Skeletal muscle cell (primary cell): ENCODE results near the gene MCRIP2.

ENCODE experiments used
- DNase-seq: peaks from one replicate; pipeline ENCODE4 v3.0.0-alpha.2; 2010; ENCODE audit warnings: low read depth
- H3K4me3 ChIP-seq: 2 replicates; pipeline ENCODE4 v1.5.1; 2011; ENCODE audit warnings: low read depth, mild to moderate bottlenecking, control low read depth, low read length, moderate library complexity

Gene MCRIP2

GRCh38 chr16:615122-615521 lies 26.5 kb upstream of the MCRIP2 start:
- DNase-seq: no peak
- H3K4me3 ChIP-seq: no peak overlapping the region

DNA sequence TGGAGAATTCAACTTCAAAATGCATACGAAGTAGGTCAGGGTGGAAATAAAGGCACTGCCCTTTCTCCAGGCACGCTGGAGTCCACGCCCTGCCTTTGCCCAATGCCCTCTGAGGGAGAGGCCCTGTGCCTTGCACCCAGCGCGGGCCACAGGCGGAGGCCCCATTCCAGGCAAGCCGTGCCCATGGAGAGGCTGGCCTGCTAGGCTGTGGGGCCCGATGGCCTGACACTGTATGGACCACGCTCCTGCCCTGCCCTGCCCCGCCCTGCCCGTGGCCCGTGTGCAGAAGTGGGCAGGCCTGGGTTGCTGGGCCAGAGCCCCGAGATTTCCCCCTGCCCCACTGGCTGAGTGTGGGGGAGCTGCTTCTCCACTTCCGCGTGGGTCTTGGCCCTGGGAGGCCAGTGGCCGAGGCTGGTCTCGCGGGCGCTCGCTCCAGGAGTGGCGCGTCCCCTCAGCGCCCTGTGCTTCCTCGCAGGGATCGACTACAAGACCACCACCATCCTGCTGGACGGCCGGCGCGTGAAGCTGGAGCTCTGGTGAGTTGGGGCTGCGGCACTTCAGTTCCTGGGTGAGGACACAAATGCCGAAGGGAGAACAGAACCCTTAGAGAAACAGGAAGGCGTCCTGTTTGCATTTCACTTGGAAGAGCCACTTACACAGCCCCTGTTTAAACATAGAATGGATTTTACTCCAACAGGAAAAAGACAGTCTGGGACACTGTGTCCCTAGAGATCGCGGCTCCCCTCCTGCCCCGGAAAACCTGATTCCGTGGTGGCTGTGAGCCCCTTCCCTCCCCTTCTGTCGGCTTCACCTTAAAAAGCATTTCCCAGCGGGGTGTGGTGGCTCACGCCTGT lies 24.7 kb upstream of the MCRIP2 start:
- no peak overlapping the region for H3K4me3 ChIP-seq
- DNase-seq: no peak

DNA sequence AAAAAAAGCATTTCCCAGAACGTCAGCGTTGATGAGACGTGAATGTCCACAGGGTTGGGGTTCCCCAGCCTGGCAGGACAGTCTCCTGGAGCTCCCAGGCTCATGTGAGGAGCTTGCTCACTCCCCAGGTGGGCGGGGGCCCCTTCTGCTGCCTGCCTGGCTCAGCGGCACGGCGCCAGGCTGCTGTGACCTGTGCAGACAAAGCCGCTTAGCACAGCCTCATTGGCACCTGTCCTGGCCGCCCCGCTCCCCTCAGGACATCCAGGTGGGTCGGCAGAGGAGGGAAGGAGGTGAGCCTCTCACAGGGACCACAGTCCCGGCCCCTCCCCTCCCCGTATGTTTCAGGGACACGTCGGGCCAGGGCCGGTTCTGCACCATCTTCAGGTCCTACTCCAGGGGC lies 23.8 kb upstream of the MCRIP2 start:
- DNase-seq: no peak
- H3K4me3 ChIP-seq: no peak overlapping the region

- no peak overlapping the region for H3K4me3 ChIP-seq
- no peak for DNase-seq
Observed at GRCh38 chr16:619476-620100, 22.0 kb upstream of the MCRIP2 start.

DNA sequence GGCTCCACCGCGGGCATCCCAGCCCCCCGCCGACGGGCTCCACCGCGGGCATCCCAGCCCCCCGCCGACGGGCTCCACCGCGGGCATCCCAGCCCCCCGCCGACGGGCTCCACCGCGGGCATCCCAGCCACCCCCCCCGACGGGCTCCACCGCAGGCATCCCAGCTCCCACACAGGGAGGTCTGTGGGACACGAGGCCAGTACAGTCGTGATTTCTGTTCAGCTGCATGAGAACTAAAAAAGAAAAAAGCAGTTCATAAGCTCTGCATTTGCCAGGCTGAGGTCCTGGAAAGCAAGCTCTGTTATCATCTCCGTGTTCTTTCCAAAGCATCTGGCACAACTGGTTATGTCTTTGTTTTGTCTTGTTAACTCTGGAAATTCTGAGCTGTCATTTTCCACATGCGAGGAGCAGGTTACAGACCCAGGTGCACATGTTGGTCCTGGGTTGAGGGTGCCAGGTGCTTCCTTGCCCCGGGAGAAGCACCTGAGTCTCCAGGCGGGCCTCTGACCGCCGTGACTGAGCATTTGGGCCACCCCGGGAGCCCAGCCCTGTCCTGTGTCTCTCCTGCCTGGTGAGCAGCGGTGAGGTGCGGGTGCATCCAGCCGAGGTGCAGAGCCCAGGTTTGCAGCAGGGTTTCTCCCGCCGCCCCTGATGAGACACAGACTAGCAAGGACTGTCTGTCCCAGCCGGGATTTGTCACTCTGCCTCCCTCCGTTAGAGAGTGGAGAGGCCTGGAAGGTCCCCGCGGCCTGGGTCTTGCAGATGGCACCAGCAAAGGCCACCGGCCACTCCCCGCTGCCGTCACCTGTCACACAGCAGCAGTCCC lies 20.7 kb upstream of the MCRIP2 start:
- no peak overlapping the region for H3K4me3 ChIP-seq
- no peak for DNase-seq

GRCh38 chr16:621526-622105 lies 20.0 kb upstream of the MCRIP2 start:
- no peak for DNase-seq
- H3K4me3 ChIP-seq: no peak overlapping the region

DNA sequence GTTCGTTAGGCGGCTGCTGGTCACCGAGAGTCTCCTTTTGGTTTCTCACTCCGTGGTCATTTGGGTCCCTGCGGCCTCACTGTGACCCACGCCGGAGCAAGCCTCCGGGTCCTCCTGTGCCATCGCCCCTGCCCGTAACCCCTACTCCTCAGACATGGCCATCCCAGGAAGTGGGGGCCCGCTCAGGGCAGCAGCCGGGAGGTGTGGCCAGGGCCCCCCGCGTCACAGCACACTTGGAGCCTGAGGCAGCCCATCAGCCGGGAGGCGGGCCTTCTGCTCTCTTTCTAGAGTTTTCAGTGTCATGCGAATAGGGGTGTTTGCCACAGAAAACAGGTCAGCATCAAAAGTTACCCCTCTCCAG lies 18.7 kb upstream of the MCRIP2 start:
- DNase-seq: no peak
- no peak overlapping the region for H3K4me3 ChIP-seq

DNA sequence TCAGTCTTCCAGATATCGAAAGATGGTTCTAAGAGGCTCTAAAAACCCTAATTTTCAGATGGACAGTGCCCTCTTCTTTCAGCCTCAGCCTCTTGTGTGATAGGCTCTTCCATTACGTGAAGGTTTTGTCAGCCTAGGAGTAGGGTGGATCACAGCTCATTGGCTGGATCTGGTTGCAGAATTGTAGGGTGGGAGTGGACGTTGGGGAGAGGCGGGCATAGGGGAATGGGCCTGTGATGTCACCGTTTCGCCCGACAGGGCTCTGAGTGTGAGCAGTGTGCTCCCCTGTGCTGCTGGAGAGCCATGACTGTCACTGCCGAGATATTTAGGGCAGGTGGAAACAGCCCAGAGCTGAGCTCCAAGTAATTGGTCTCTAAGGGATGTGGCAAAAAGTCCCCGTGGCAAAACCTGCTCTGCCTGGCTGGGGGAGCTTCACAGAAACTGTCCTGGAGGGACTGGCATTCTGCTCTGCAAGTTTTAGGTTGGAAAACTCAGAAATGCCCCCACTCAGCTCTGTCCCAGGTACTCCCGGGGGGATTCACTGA lies 17.0 kb upstream of the MCRIP2 start:
- DNase-seq: no peak

DNA sequence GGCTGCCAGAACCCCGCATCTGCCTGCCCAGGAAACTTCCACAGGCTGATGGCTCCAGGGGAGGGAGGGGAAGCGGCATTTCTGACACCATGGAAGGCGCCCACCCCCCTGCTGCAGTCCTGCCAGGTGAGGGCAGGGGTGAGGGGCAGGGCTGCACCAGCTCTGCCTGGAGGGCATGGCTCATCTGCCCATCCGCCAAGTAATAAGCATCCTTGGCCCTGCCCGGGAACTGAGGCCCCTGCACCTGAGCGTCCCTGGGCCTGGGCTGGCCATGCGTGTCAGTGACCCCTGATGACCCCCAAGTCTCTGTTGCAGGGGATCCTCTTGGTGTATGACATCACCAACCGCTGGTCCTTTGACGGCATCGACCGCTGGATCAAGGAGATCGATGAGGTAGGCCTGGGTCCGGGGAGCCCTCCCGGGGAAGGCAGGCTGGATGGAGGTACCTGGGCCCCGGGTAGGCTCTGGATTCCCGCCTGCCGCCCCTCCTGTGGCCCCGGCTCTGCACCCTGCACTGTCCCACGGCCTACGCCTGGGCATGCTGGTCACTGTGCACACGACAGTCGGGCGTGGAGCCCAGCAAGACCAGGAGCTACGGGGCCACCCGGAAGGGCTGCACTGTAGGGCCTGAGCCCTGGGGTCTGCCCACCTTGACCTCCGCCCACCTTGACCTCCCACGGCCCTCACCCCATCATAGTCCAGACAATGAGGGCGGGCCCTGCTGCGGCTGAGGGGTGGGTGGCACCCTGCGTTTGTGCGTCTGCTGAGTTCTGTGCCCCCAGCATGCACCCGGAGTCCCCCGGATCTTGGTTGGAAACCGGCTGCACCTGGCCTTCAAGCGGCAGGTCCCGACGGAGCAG lies 16.3 kb upstream of the MCRIP2 start:
- no peak overlapping the region for H3K4me3 ChIP-seq
- no peak for DNase-seq

More for the DNA sequence above, 17.0 kb upstream of the MCRIP2 start:
- H3K4me3 ChIP-seq: no peak overlapping the region

DNA sequence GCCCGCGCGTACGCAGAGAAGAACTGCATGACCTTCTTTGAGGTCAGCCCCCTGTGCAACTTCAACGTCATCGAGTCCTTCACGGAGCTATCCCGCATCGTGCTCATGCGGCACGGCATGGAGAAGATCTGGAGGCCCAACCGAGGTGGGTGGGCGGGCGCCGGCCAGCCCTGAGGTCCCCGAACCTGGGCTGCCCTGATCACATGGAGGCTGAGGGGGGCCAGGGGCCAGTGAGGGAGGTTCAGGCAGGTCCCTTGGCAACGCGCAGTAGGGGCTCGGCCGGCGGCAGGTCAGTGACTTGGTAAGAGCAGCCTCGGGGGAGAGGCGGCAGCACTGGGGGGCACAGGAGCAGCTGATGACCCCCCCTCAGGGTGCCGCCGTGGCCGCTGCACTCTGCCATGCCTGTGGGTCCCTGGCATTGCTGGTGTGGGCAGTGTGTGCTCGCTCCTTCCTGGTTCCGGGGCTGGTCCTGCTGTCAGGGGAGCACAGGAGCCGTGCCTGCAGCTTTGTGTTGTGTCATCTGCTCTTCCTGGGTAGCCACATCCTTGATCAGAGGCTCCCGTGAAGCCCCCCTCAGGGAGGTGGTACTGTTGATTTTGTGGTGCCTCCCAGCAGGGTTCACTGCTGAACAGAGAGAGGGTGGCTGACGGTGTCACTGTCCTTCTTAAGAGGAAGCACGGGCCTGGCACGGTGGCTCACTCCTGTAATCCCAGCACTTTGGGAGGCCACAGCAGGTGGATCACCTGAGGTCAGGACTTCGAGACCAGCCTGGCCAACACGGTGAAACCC lies 15.5 kb upstream of the MCRIP2 start:
- no peak overlapping the region for H3K4me3 ChIP-seq
- no peak for DNase-seq

GRCh38 chr16:626787-627453 lies 14.7 kb upstream of the MCRIP2 start:
- peak; percentile 85 for DNase-seq
- H3K4me3 ChIP-seq: no peak overlapping the region

- H3K4me3 ChIP-seq: no peak overlapping the region
- no peak for DNase-seq
Observed at GRCh38 chr16:627454-628239, 14.0 kb upstream of the MCRIP2 start.

DNA sequence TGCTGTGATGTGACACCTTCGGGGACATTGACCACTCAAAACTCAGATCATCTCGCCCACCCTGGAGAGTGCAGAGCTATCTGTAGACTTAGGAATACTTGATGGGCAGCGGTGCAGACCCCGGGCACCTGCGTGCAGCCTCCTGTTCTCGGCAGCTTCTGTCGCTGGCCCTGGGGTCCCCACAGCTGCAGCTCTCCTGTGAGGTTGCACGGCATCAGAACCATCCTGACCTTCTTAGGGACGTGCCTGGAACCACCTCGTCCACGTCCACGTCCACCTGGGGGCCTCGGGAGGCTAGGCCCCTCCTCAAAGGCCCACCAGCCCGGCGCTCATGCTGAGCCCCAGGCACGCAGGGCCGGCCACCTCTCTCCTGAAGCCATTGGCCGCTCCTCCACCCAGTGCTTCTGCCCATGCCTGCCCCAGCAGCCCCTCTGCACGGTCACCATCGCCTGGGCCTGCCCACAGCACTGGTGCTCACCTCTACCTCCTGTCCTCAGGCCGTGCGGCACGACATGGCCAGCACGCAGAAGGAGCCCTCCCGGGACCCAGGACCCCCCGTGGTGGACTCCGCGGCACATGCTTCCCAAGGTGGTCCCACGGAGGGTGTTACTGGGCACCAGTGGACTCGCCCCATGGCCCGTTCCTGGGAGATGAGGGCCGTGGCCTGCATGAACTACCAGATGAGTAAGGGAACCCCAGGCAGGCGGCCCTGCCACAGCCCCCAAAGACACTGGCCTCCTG lies 13.1 kb upstream of the MCRIP2 start:
- no peak for DNase-seq
- H3K4me3 ChIP-seq: no peak overlapping the region

GRCh38 chr16:629185-629832 lies 12.3 kb upstream of the MCRIP2 start:
- no peak for DNase-seq
- H3K4me3 ChIP-seq: no peak overlapping the region

DNA sequence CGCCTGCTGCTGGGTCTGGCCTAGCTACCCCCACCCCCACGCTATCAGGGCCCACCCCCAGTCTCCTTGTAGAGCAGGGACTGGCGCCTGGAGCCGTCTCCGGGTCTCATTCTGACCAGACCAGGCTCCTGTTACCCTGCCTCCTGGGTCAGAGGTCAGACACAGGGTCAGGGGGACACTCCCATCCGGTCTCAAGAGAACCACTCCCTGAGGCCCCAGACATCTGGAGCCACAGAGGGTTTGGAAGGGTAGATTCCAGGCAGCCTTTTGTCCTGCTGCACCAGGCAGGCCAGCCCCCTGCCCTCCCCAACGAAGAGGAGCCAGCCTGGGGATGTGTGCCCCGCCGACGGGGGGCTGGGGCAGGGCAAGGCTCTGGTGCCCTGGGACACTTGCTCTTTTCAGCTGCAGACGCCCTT lies 11.8 kb upstream of the MCRIP2 start:
- DNase-seq: no peak
- H3K4me3 ChIP-seq: no peak overlapping the region
